GM12878 (cell line): ENCODE measurements around the gene SETD1B.

Experiments used
- POLR2AphosphoS5 ChIP-seq: IDR thresholded peaks from 2 replicates; pipeline ENCODE4 v1.6.1; 2011; ENCODE audit warnings: mild to moderate bottlenecking, low read length, inconsistent platforms
- RAD51 ChIP-seq: fragments of 450-650 bp; IDR thresholded peaks from 2 replicates; pipeline ENCODE4 v1.6.1; 2016; ENCODE audit warnings: moderate library complexity, mild to moderate bottlenecking, inconsistent platforms
- TF ChIP-seq, protein P1 (sequence below): IDR thresholded peaks from 2 replicates; pipeline ENCODE4 v1.6.1; 2011; ENCODE audit warnings: low read depth, low read length, improper control_type of control experiment, borderline replicate concordance

DNA sequence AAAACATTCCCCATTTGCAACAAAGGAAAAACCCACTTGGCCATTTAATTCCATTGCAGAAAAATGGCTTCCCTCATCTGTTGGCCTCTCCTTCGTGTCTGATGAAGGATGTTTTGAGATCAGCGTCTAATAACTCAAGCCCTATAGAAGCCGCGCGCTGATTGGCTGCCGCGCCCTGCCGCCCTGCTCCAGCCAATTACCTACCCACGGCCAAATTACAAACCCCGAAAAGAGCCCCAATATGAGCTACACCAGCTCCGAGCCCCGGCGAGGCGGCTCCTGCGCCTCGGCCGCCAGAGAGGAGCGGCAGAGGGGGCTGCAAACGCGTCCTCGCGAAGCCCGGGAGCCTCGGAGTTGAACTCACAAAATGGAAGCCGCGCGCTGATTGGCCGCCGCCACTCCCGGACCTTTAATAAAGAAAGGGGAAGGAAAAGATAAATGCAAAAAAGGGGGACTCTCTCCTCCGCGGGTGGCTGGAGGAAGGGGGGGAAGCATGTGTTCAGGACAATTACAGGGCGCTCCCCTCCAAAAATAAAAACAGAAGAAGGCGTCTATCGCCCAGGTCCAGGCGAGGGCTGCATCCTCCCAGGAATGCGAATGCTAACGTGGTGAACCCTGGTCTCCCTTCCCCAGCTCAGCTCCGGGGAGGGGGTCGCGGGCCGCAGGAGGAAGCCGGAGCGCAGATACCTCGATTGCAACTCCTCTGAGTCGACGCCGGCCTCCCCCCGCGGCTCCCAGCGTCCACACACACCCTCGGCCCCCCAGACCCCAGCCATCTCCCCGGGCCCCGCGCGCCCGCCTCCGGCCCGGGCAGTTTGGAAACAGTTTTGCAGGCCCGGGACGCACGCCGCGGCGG lies 738 bp upstream of the SETD1B start:
- TF ChIP-seq RAD51, result no peak
- peak; percentile 99 for TF ChIP-seq POLR2AphosphoS5
- TF ChIP-seq, protein P1, sequence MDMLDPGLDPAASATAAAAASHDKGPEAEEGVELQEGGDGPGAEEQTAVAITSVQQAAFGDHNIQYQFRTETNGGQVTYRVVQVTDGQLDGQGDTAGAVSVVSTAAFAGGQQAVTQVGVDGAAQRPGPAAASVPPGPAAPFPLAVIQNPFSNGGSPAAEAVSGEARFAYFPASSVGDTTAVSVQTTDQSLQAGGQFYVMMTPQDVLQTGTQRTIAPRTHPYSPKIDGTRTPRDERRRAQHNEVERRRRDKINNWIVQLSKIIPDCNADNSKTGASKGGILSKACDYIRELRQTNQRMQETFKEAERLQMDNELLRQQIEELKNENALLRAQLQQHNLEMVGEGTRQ, result no peak
